SU-DHL-6 (cell line): ENCODE results near the gene TBX6.

ENCODE experiments used
- H2AFZ ChIP-seq: fragments of 200-600 bp; sonication (generic); 2 replicates; pipeline ENCODE4 v1.6.1; 2014; ENCODE audit warnings: low read depth, mild to moderate bottlenecking, moderate library complexity, mixed read lengths, antibody characterized with exemption, low read length; ENCODE audit not compliant: severe bottlenecking
- H3F3A ChIP-seq: fragments of 200-600 bp; shearing (Covaris generic); 2 replicates; pipeline ENCODE4 v1.6.0; 2016; ENCODE audit warnings: antibody characterized with exemption, mild to moderate bottlenecking; ENCODE audit not compliant: insufficient read depth
- H3K27ac ChIP-seq: fragments of 200-600 bp; sonication (generic); 2 replicates; pipeline ENCODE4 v1.5.1; 2016; ENCODE audit warnings: low read depth, mild to moderate bottlenecking, low read length, moderate library complexity, mixed read lengths
- H3K27me3 ChIP-seq: fragments of 200-600 bp; sonication (generic), shearing (Covaris generic); 2 replicates; pipeline ENCODE4 v1.6.0; 2014; ENCODE audit warnings: mild to moderate bottlenecking, low read length
- H3K36me3 ChIP-seq: fragments of 200-600 bp; sonication (generic); 2 replicates; pipeline ENCODE4 v1.6.1; 2014; ENCODE audit warnings: mild to moderate bottlenecking, low read length, mixed read lengths
- H3K4me2 ChIP-seq: fragments of 300-600, 200-600 bp; shearing (Covaris generic), sonication (generic); 2 replicates; pipeline ENCODE4 v1.6.0; 2014; ENCODE audit warnings: low read length, low read depth, mild to moderate bottlenecking; ENCODE audit not compliant: poor library complexity, severe bottlenecking
- H3K4me3 ChIP-seq: fragments of 200-600 bp; sonication (generic); 2 replicates; pipeline ENCODE4 v1.5.1; 2014; ENCODE audit warnings: antibody characterized with exemption, low read length, mild to moderate bottlenecking, mixed read lengths; ENCODE audit not compliant: insufficient read depth, poor library complexity, severe bottlenecking
- H3K79me2 ChIP-seq: fragments of 200-600 bp; sonication (generic); 2 replicates; pipeline ENCODE4 v1.6.1; 2014; ENCODE audit warnings: mild to moderate bottlenecking, low read length, moderate library complexity; ENCODE audit not compliant: insufficient read depth
- H3K9ac ChIP-seq: fragments of 200-600 bp; sonication (generic); 2 replicates; pipeline ENCODE4 v1.7.0; 2014; ENCODE audit warnings: mild to moderate bottlenecking, low read length
- H3K9me2 ChIP-seq: fragments of 200-600 bp; sonication (generic); replicated peaks from 2 replicates; pipeline ENCODE4 v1.6.1; 2014; ENCODE audit warnings: low read length; ENCODE audit not compliant: insufficient read depth
- H3K9me3 ChIP-seq: fragments of 200-600 bp; sonication (generic); 2 replicates; pipeline ENCODE4 v1.6.1; 2014; ENCODE audit warnings: low read length, mixed read lengths; ENCODE audit not compliant: insufficient read depth
- H4K20me1 ChIP-seq: fragments of 200-600 bp; sonication (generic); 2 replicates; pipeline ENCODE4 v1.6.1; 2014; ENCODE audit warnings: low read depth, mild to moderate bottlenecking, antibody characterized with exemption, low read length, moderate library complexity, mixed read lengths
- EZH2phosphoT487 ChIP-seq: fragments of 200-600 bp; sonication (generic), shearing (Covaris generic); conservative IDR thresholded peaks from 2 replicates; pipeline ENCODE4 v1.6.1; 2018; ENCODE audit warnings: mild to moderate bottlenecking, antibody characterized with exemption, low read length, moderate library complexity, mixed read lengths
- TF ChIP-seq, protein P1 (sequence below): fragments of 200-600 bp; sonication (generic); IDR thresholded peaks from one replicate; pipeline ENCODE4 v1.5.1; 2017; ENCODE audit warnings: antibody characterized with exemption, mild to moderate bottlenecking, low read length, moderate library complexity; ENCODE audit not compliant: insufficient read depth, poor library complexity, severe bottlenecking

The TBX6 gene

GRCh38 chr16:30078744-30079143 is 13.0 kb downstream of the TBX6 start:
- Histone ChIP-seq H3K36me3 (no peaks in the 10 kb centered on the region), H3K9ac (no peak overlapping the region), H3K4me2 (no peak overlapping the region), H3K27ac (no peak overlapping the region), H3F3A (peaks cover 18% of the 10 kb centered on the region), H3K9me3 (no peaks in the 10 kb centered on the region), H3K79me2 (peaks cover 47% of the 10 kb centered on the region), H4K20me1 (no peaks in the 10 kb centered on the region; the same call in 1 of the 2 replicates), H3K9me2 (no peaks in the 10 kb centered on the region), H3K27me3 (no peaks in the 10 kb centered on the region), H3K4me3 (no peak overlapping the region), H2AFZ (no peak overlapping the region)
- TF ChIP-seq EZH2phosphoT487 = no peak
- TF ChIP-seq, protein P1, sequence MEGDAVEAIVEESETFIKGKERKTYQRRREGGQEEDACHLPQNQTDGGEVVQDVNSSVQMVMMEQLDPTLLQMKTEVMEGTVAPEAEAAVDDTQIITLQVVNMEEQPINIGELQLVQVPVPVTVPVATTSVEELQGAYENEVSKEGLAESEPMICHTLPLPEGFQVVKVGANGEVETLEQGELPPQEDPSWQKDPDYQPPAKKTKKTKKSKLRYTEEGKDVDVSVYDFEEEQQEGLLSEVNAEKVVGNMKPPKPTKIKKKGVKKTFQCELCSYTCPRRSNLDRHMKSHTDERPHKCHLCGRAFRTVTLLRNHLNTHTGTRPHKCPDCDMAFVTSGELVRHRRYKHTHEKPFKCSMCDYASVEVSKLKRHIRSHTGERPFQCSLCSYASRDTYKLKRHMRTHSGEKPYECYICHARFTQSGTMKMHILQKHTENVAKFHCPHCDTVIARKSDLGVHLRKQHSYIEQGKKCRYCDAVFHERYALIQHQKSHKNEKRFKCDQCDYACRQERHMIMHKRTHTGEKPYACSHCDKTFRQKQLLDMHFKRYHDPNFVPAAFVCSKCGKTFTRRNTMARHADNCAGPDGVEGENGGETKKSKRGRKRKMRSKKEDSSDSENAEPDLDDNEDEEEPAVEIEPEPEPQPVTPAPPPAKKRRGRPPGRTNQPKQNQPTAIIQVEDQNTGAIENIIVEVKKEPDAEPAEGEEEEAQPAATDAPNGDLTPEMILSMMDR = no peak

DNA sequence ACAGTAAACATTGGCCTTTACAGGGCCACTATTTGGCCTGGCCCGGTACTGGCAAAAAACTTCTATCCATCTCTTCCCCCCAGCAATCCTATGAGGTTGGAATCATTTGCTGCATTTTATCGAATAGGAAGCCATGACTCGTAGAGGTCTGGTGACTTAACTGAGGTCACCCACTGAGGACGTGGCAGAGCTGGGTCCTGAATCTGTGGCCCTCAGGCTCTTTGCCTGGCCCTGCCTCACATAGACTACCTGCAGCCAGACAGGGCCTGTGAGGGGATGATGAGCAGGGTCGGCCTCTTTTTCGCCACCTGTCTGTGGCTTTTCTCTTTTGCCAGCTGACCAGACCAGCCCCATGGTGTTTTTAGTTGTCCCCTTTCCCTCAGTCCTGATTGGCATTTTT is 14.1 kb downstream of the TBX6 start:
- TF ChIP-seq, protein P1 = no peak
- no peak for TF ChIP-seq EZH2phosphoT487
- Histone ChIP-seq H3F3A (peaks cover 28% of the 10 kb centered on the region), H3K4me3 (no peak overlapping the region), H3K9ac (peak overlapping the region; percentile 97; the same call in 1 of the 2 replicates), H3K36me3 (no peaks in the 10 kb centered on the region), H3K9me2 (no peaks in the 10 kb centered on the region), H3K79me2 (peaks cover 47% of the 10 kb centered on the region), H4K20me1 (no peaks in the 10 kb centered on the region; the same call in 1 of the 2 replicates), H3K27ac (no peak overlapping the region), H3K4me2 (peak overlapping the region; percentile 94), H2AFZ (no peak overlapping the region), H3K27me3 (no peaks in the 10 kb centered on the region), H3K9me3 (no peaks in the 10 kb centered on the region)

DNA sequence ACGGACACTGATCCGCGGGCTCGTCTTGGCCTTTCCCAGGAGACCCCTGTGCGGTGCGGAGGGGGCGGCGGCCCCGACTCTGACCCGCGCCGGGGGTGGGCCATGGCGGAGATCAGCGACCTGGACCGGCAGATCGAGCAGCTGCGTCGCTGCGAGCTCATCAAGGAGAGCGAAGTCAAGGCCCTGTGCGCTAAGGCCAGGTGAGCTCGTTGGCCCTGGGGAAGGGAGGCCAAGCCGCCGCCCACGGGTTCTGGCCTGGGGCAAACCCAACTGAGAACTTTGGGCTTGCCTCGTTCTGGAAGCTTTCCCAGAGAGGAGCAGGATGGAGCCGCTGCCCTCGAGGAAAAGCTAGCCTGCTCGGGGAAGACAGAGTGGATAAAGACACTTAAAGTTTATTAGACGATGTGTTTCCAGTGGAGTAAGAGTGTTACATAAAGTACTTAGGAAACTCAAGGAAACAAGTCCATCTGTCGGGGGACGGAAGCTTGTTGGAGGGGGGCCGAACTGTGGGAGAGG is 15.4 kb downstream of the TBX6 start:
- Histone ChIP-seq H3K9me2 (no peaks in the 10 kb centered on the region), H2AFZ (peak overlapping the region; percentile 4), H3K4me3 (peak overlapping the region; percentile 84), H3K36me3 (no peaks in the 10 kb centered on the region), H4K20me1 (no peaks in the 10 kb centered on the region; the same call in 1 of the 2 replicates), H3F3A (peaks cover 41% of the 10 kb centered on the region), H3K27ac (peak overlapping the region; percentile 85), H3K9me3 (no peaks in the 10 kb centered on the region), H3K27me3 (no peaks in the 10 kb centered on the region), H3K4me2 (peak overlapping the region; percentile 94), H3K79me2 (peaks cover 47% of the 10 kb centered on the region), H3K9ac (peak overlapping the region; percentile 97)
- no peak for TF ChIP-seq EZH2phosphoT487
- TF ChIP-seq, protein P1 = no peak
